ENCODE data around the gene HSPBAP1. TPM values are rescaled to one million over a fixed set of nuclear protein-coding genes. Genes with fewer than 3 reads are reported as not detected.
A peak's percentile ranks its signal among the peaks of the same experiment; 100 is the strongest.

The HSPBAP1 gene
- total and polyA plus RNA-seq, 2 of the 13 experiments (the other 11 are each of a cell fraction or from before 2014, with no cell fraction given) = 4.2 to 5.1 TPM

GRCh38 chr3:122793568-122794416 lies at the start of gene HSPBAP1 (continued):
- TF ChIP-seq RERE (CRISPR knock-in tag; IDR thresholded peaks at IDR 0.05; ENCODE audit: low read depth) (no peak), MLXIP (CRISPR knock-in tag; IDR thresholded peaks at IDR 0.05; ENCODE audit: borderline replicate concordance) (peak; percentile 76), KDM5A (IDR thresholded peaks at IDR 0.05; ENCODE audit: borderline replicate concordance, low read length) (peak; percentile 61; the same call in 1 of the 2 replicates), RFX5 (IDR thresholded peaks at IDR 0.05; ENCODE audit: low read depth, low read length) (no peak), MED1 (CRISPR knock-in tag; IDR thresholded peaks at IDR 0.05) (peak; percentile 59; the same call in 1 of the 2 replicates), WIZ (CRISPR knock-in tag; IDR thresholded peaks at IDR 0.05) (no peak), ONECUT2 (CRISPR knock-in tag; IDR thresholded peaks at IDR 0.05) (no peak), ATF2 (CRISPR knock-in tag; IDR thresholded peaks at IDR 0.05) (peak; percentile 40; the same call in 1 of the 2 replicates), ZNF607 (CRISPR knock-in tag; IDR thresholded peaks at IDR 0.05; ENCODE audit: borderline replicate concordance) (peak; percentile 44; the same call in 1 of the 2 replicates), ZFX (CRISPR knock-in tag; IDR thresholded peaks at IDR 0.05; ENCODE audit: low read depth) (peak; percentile 39; the same call in 1 of the 2 replicates), ZNF576 (CRISPR knock-in tag; IDR thresholded peaks at IDR 0.05) (no peak), ZNF33B (CRISPR knock-in tag; IDR thresholded peaks at IDR 0.05) (peak; percentile 25; the same call in 1 of the 2 replicates), ARID4A (CRISPR knock-in tag; IDR thresholded peaks at IDR 0.05; ENCODE audit: borderline replicate concordance) (peak; percentile 94)

Measured in HepG2 (cell line).